GM12864 (cell line): ENCODE measurements around the gene LUZP2.

Experiments used
- DNase-seq: peaks from one replicate; pipeline ENCODE4 v3.0.0-alpha.2; 2011; ENCODE audit warnings: low read depth
- H3K4me3 ChIP-seq: 2 replicates; pipeline ENCODE4 v1.5.1; 2011; ENCODE audit warnings: mild to moderate bottlenecking, low read depth, low read length, control low read depth
- CTCF ChIP-seq: IDR thresholded peaks from 2 replicates; pipeline ENCODE4 v1.5.1; 2011; ENCODE audit warnings: low read depth, mild to moderate bottlenecking, moderate library complexity, low read length, control low read depth, inconsistent platforms; ENCODE audit errors: missing control alignments

LUZP2 gene

GRCh38 chr11:24624432-24624831 is 127.6 kb downstream of the LUZP2 start:
- no peak for DNase-seq
- TF ChIP-seq CTCF, result no peak
- H3K4me3 ChIP-seq, result no peak overlapping the region

GRCh38 chr11:24625975-24626374 is 129.1 kb downstream of the LUZP2 start:
- no peak overlapping the region for H3K4me3 ChIP-seq
- no peak for DNase-seq
- no peak for TF ChIP-seq CTCF

- TF ChIP-seq CTCF, result no peak
- DNase-seq, result no peak
- H3K4me3 ChIP-seq, result no peak overlapping the region
Measured at GRCh38 chr11:24628224-24628776, 131.4 kb downstream of the LUZP2 start.

- no peak for DNase-seq
- H3K4me3 ChIP-seq, result no peak overlapping the region
- TF ChIP-seq CTCF, result no peak
Measured at GRCh38 chr11:24634606-24635160, 137.8 kb downstream of the LUZP2 start.

- no peak overlapping the region for H3K4me3 ChIP-seq
- DNase-seq, result no peak
- TF ChIP-seq CTCF, result no peak
Measured at GRCh38 chr11:24635588-24636290, 138.9 kb downstream of the LUZP2 start.

GRCh38 chr11:24636291-24636629 is 139.4 kb downstream of the LUZP2 start:
- no peak for TF ChIP-seq CTCF
- H3K4me3 ChIP-seq, result no peak overlapping the region
- DNase-seq, result no peak

GRCh38 chr11:24637520-24637919 is 140.7 kb downstream of the LUZP2 start:
- DNase-seq, result no peak
- no peak overlapping the region for H3K4me3 ChIP-seq
- TF ChIP-seq CTCF, result no peak
